ENCODE measurements around the gene IFITM5. TPM values are rescaled to one million over a fixed set of nuclear protein-coding genes. Genes with fewer than 3 reads are reported as not detected.
A peak's percentile ranks its signal among the peaks of the same experiment; 100 is the strongest.

IFITM5 gene
- total and polyA plus RNA-seq, 12 donors, result not detected

GRCh38 chr11:299951-300735 is 817 bp upstream of the IFITM5 start:
- Histone ChIP-seq H3K4me1 (peaks cover 0 to 38% (median 16%) of the 10 kb centered on the region in 9 donors), H3K27ac (no peak overlapping the region), H3K27me3 (peaks cover 0 to 49% (median 30%) of the 10 kb centered on the region in 7 donors), H3K9me3 (no peaks in the 10 kb centered on the region), H3K4me3 (no peak overlapping the region), H3K36me3 (peaks cover 0 to 1% (median 0%) of the 10 kb centered on the region in 9 donors)
- ATAC-seq (peak in 1 of 8 donors; percentile 14), DNase-seq (peak in 1 of 2 donors; percentile 23)
- TF ChIP-seq, protein P1, sequence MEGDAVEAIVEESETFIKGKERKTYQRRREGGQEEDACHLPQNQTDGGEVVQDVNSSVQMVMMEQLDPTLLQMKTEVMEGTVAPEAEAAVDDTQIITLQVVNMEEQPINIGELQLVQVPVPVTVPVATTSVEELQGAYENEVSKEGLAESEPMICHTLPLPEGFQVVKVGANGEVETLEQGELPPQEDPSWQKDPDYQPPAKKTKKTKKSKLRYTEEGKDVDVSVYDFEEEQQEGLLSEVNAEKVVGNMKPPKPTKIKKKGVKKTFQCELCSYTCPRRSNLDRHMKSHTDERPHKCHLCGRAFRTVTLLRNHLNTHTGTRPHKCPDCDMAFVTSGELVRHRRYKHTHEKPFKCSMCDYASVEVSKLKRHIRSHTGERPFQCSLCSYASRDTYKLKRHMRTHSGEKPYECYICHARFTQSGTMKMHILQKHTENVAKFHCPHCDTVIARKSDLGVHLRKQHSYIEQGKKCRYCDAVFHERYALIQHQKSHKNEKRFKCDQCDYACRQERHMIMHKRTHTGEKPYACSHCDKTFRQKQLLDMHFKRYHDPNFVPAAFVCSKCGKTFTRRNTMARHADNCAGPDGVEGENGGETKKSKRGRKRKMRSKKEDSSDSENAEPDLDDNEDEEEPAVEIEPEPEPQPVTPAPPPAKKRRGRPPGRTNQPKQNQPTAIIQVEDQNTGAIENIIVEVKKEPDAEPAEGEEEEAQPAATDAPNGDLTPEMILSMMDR (IDR thresholded peaks at IDR 0.05), result peak in 2 of 9 donors; percentile 13
- intact Hi-C loops (cut with DNase I), result loop anchor here in 4 of 10 donors (5.0 to 10.0 kb wide), 3 partner anchors 55 to 152 kb away; partner anchors contain the start of gene PTDSS2 (in 1 of the 4)
- 26 to 32% methylated on average over 20 of the region's 20 CpGs for WGBS, 2 donors

GRCh38 chr11:298406-299065 is 790 bp downstream of the IFITM5 start:
- Histone ChIP-seq H3K27me3 (peaks cover 0 to 54% (median 30%) of the 10 kb centered on the region in 7 donors), H3K4me3 (no peak overlapping the region), H3K36me3 (peaks cover 0 to 16% (median 0%) of the 10 kb centered on the region in 9 donors), H3K4me1 (peaks cover 0 to 28% (median 10%) of the 10 kb centered on the region in 9 donors), H3K9me3 (no peaks in the 10 kb centered on the region), H3K27ac (no peak overlapping the region)
- WGBS, 2 donors, result 68 to 78% methylated on average over 14 to 15 of the region's 15 CpGs
- TF ChIP-seq, protein P1 (IDR thresholded peaks at IDR 0.05), result no peak
- intact Hi-C loops (cut with DNase I), result no loop called here
- ATAC-seq, result peak in 1 of 8 donors; percentile 13
- DNase-seq, result no peak

- DNase-seq (no peak), ATAC-seq (peak; percentile 11 to 48 (median 34))
- Histone ChIP-seq H3K36me3 (peaks cover 0 to 22% (median 0%) of the 10 kb centered on the region in 9 donors), H3K4me3 (no peak overlapping the region), H3K27ac (no peak overlapping the region), H3K9me3 (no peaks in the 10 kb centered on the region), H3K4me1 (peaks cover 0 to 28% (median 10%) of the 10 kb centered on the region in 9 donors), H3K27me3 (peaks cover 0 to 50% (median 30%) of the 10 kb centered on the region in 7 donors)
- 55 to 67% methylated on average over 26 of the region's 26 CpGs for WGBS, 2 donors
- TF ChIP-seq, protein P1 (IDR thresholded peaks at IDR 0.05), result no peak
- intact Hi-C loops (cut with DNase I), result no loop called here
These were observed 1.5 kb downstream of the IFITM5 start for GRCh38 chr11:297586-298405.
